ENCODE measurements around the gene HOTAIR. TPM values are rescaled to one million over a fixed set of nuclear protein-coding genes. Genes with fewer than 3 reads are reported as not detected.

Gene HOTAIR
- total RNA-seq, 1 experiment from 2014 or later, result not detected

DNA sequence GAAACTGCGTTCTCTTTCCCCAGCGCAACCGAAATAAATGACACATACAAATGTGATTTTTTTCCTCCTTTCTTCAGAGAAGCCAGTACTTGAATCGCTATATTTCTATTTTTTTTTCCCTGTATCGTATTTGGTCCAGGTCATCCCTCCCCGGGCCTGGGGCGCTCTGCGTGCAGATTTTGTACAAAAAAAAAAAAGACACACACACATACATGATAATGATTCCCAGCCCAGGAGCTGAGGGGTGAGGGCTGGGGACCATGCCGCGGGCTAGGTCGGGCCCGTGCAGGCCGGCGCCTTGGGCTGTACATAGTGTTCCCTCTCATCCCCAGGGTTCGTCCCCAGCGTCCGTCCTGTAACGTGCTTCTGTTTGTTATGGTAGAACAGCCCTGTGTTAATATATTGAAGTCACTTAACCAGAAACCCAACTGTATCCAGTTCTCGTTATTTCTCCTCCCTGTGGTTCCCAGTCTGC is 28.2 kb upstream of the HOTAIR start:
- H2BK120ac ChIP-seq (ENCODE audit: low read depth, low read length, poor library complexity, severe bottlenecking), result no peak overlapping the region
- no peaks in the 10 kb centered on the region for H3K79me2 ChIP-seq (ENCODE audit: insufficient read depth, low read length)
- H3K36me3 Mint-ChIP-seq (ENCODE audit: insufficient read depth in 1 of 3, low read depth in 3 of 3), result no peaks in the 10 kb centered on the region
- no peak overlapping the region for H3K27ac ChIP-seq (ENCODE audit: insufficient read length, low read depth, low read length)
- TF ChIP-seq, protein P1, sequence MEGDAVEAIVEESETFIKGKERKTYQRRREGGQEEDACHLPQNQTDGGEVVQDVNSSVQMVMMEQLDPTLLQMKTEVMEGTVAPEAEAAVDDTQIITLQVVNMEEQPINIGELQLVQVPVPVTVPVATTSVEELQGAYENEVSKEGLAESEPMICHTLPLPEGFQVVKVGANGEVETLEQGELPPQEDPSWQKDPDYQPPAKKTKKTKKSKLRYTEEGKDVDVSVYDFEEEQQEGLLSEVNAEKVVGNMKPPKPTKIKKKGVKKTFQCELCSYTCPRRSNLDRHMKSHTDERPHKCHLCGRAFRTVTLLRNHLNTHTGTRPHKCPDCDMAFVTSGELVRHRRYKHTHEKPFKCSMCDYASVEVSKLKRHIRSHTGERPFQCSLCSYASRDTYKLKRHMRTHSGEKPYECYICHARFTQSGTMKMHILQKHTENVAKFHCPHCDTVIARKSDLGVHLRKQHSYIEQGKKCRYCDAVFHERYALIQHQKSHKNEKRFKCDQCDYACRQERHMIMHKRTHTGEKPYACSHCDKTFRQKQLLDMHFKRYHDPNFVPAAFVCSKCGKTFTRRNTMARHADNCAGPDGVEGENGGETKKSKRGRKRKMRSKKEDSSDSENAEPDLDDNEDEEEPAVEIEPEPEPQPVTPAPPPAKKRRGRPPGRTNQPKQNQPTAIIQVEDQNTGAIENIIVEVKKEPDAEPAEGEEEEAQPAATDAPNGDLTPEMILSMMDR (conservative IDR thresholded peaks at IDR 0.05), result no peak
- no peak overlapping the region for H4K5ac ChIP-seq (ENCODE audit: insufficient read length, low read depth, low read length)
- peaks cover 98% of the 10 kb centered on the region for H3K27me3 ChIP-seq (ENCODE audit: insufficient read depth, low read length)
- H3K4ac ChIP-seq (ENCODE audit: low read depth, low read length), result no peak overlapping the region
- H3K27me3 Mint-ChIP-seq (ENCODE audit: low read depth), result peaks cover 100% of the 10 kb centered on the region
- H3K23ac ChIP-seq (ENCODE audit: insufficient read length, low read depth, low read length), result no peak overlapping the region
- H3K14ac ChIP-seq (ENCODE audit: insufficient read depth, low read length), result no peak overlapping the region
- no peak overlapping the region for H2BK5ac ChIP-seq (ENCODE audit: insufficient read length, low read length)
- H3K79me1 ChIP-seq (ENCODE audit: insufficient read depth, low read depth, low read length, poor library complexity, severe bottlenecking), result no peaks in the 10 kb centered on the region
- no peaks in the 10 kb centered on the region for H3K23me2 ChIP-seq (ENCODE audit: insufficient read length, low read depth, low read length, poor library complexity, severe bottlenecking)
- no peak overlapping the region for H4K91ac ChIP-seq (ENCODE audit: insufficient read length, low read depth, low read length)
- H2BK12ac ChIP-seq (ENCODE audit: insufficient read length, low read depth, low read length), result no peak overlapping the region
- no peaks in the 10 kb centered on the region for H4K20me1 ChIP-seq (ENCODE audit: control insufficient read depth, insufficient read depth, insufficient read length)
- H2AK5ac ChIP-seq (ENCODE audit: insufficient read length, low read length), result no peak overlapping the region
- no peak overlapping the region for H3K18ac ChIP-seq (ENCODE audit: insufficient read length, low read depth, low read length)
- no peak overlapping the region for H2AFZ ChIP-seq (ENCODE audit: low read length)
- H3K9me3 ChIP-seq (ENCODE audit: control insufficient read depth, low read depth, low read length), result no peaks in the 10 kb centered on the region
- no peak overlapping the region for H3K4me3 Mint-ChIP-seq
- no peak overlapping the region for H3T11ph ChIP-seq (ENCODE audit: low read length)
- peaks cover 4 to 10% of the 10 kb centered on the region in 2 experiments; a peak in 3 of 4 replicates for H3K4me1 Mint-ChIP-seq
- WGBS (ENCODE audit: extremely low coverage, insufficient read length, low lambda C conversion rate), result no CpG with 5 or more reads among the region's 19 CpGs
- H3K4me1 ChIP-seq (ENCODE audit: insufficient read depth, low read length), result no peaks in the 10 kb centered on the region
- DNase-seq, result no peak
- no peak overlapping the region for H3K56ac ChIP-seq (ENCODE audit: insufficient read length, low read depth, low read length)
- no peak overlapping the region for H4K8ac ChIP-seq (replicated peaks; ENCODE audit: insufficient read length, low read depth, low read length)
- no peak overlapping the region for H3K4me2 ChIP-seq (ENCODE audit: insufficient read depth, insufficient read length, low read length)
- H3K9me3 Mint-ChIP-seq, result peaks cover 4 to 9% of the 10 kb centered on the region in 2 experiments; a peak in 3 of 5 replicates
- no peak overlapping the region for H2BK20ac ChIP-seq (ENCODE audit: low read depth, low read length, poor library complexity, severe bottlenecking)
- H2BK15ac ChIP-seq (ENCODE audit: low read depth, low read length), result no peak overlapping the region
- H3K9ac ChIP-seq (ENCODE audit: extremely low read depth, insufficient read length, low read length), result no peak overlapping the region
- H3K27ac Mint-ChIP-seq, result no peak overlapping the region
